Measurements from ENCODE around the gene TMX2. TPM values are rescaled to one million over a fixed set of nuclear protein-coding genes. Genes with fewer than 3 reads are reported as not detected.
"Not testable (repeated sequence)": the region's sequence is repeated elsewhere in the genome, so short reads cannot be mapped to it uniquely, and the experiment has no call there.

Gene TMX2
- total RNA-seq, result 100 to 1,000 TPM; 126 to 137 (median 137) TPM

GRCh38 chr11:57712256-57713150 is at the start of gene TMX2:
Gene TMX2 (plus strand): TSS chr11:57712593. CDS start chr11:57712619, 26 bp downstream.
- peaks cover 6% of the 10 kb centered on the region for H3K36me3 Mint-ChIP-seq (ENCODE audit: insufficient read depth)
- H3K4me3 Mint-ChIP-seq, result peak within 1 kb of the TSS; percentile 100
- DNase-seq, result peak; percentile 83
- no peaks in the 10 kb centered on the region for H3K9me3 Mint-ChIP-seq
- H3K27me3 Mint-ChIP-seq (ENCODE audit: low read depth), result no peaks in the 10 kb centered on the region
- peaks cover 37% of the 10 kb centered on the region for H3K4me1 Mint-ChIP-seq (ENCODE audit: low read depth)
- ATAC-seq, result peak; percentile 93 to 95

GRCh38 chr11:57662893-57663292 is 49.5 kb upstream of the TMX2 start:
- Mint-ChIP-seq H3K36me3 (ENCODE audit: insufficient read depth) (peaks cover 30% of the 10 kb centered on the region), H3K9me3 (no peaks in the 10 kb centered on the region), H3K4me3 (no peak overlapping the region), H3K4me1 (ENCODE audit: low read depth) (peaks cover 23% of the 10 kb centered on the region), H3K27me3 (ENCODE audit: low read depth) (no peaks in the 10 kb centered on the region)
- ATAC-seq, result no peak
- no peak for DNase-seq

- H3K27me3 Mint-ChIP-seq (ENCODE audit: low read depth), result no peaks in the 10 kb centered on the region
- no peak overlapping the region for H3K4me3 Mint-ChIP-seq
- ATAC-seq, result no peak
- H3K9me3 Mint-ChIP-seq, result no peaks in the 10 kb centered on the region
- no peak for DNase-seq
- H3K4me1 Mint-ChIP-seq (ENCODE audit: low read depth), result peaks cover 19% of the 10 kb centered on the region
- H3K36me3 Mint-ChIP-seq (ENCODE audit: insufficient read depth), result peaks cover 28% of the 10 kb centered on the region
Observed at GRCh38 chr11:57663975-57664374, 48.4 kb upstream of the TMX2 start.

- DNase-seq, result peak; percentile 89
- peak; percentile 69 to 70 for ATAC-seq
- peaks cover 40% of the 10 kb centered on the region for H3K4me1 Mint-ChIP-seq (ENCODE audit: low read depth)
- H3K27me3 Mint-ChIP-seq (ENCODE audit: low read depth), result no peaks in the 10 kb centered on the region
- peak overlapping the region; percentile 96 for H3K4me3 Mint-ChIP-seq
- peaks cover 10% of the 10 kb centered on the region for H3K36me3 Mint-ChIP-seq (ENCODE audit: insufficient read depth)
- no peaks in the 10 kb centered on the region for H3K9me3 Mint-ChIP-seq
Observed at GRCh38 chr11:57667117-57667735, 45.2 kb upstream of the TMX2 start.

GRCh38 chr11:57667736-57668433 is 44.5 kb upstream of the TMX2 start, which contains the start of gene ZDHHC5:
Gene ZDHHC5 (plus strand): TSS chr11:57668114. CDS start chr11:57673091, 4,977 bp downstream.
- Mint-ChIP-seq H3K4me1 (ENCODE audit: low read depth) (peaks cover 47% of the 10 kb centered on the region), H3K36me3 (ENCODE audit: insufficient read depth) (peaks cover 8% of the 10 kb centered on the region), H3K27me3 (ENCODE audit: low read depth) (no peaks in the 10 kb centered on the region), H3K9me3 (no peaks in the 10 kb centered on the region), H3K4me3 (peak within 1 kb of the TSS; percentile 96)
- DNase-seq, result peak; percentile 99
- ATAC-seq, result peak; percentile 91 to 92

- peak; percentile 28 for DNase-seq
Observed at GRCh38 chr11:57668434-57668782, 44.0 kb upstream of the TMX2 start.

GRCh38 chr11:57674251-57674650 is 38.1 kb upstream of the TMX2 start:
- Mint-ChIP-seq H3K27me3 (ENCODE audit: low read depth) (no peaks in the 10 kb centered on the region), H3K4me1 (ENCODE audit: low read depth) (peaks cover 81% of the 10 kb centered on the region), H3K36me3 (ENCODE audit: insufficient read depth) (peaks cover 46% of the 10 kb centered on the region), H3K4me3 (no peak overlapping the region), H3K9me3 (no peaks in the 10 kb centered on the region)
- DNase-seq (no peak), ATAC-seq (no peak)

More at GRCh38 chr11:57668434-57668782, 44.0 kb upstream of the TMX2 start:
- no peaks in the 10 kb centered on the region for H3K27me3 Mint-ChIP-seq (ENCODE audit: low read depth)
- H3K36me3 Mint-ChIP-seq (ENCODE audit: insufficient read depth), result peaks cover 13% of the 10 kb centered on the region
- H3K9me3 Mint-ChIP-seq, result no peaks in the 10 kb centered on the region
- peaks cover 52% of the 10 kb centered on the region for H3K4me1 Mint-ChIP-seq (ENCODE audit: low read depth)
- peak; percentile 7 to 13 for ATAC-seq
- H3K4me3 Mint-ChIP-seq, result peak overlapping the region; percentile 96

GRCh38 chr11:57675176-57675941 is 37.0 kb upstream of the TMX2 start:
- H3K36me3 Mint-ChIP-seq (ENCODE audit: insufficient read depth), result peaks cover 48% of the 10 kb centered on the region

GRCh38 chr11:57679396-57679795 is 33.0 kb upstream of the TMX2 start:
- Mint-ChIP-seq H3K27me3 (ENCODE audit: low read depth) (no peaks in the 10 kb centered on the region), H3K36me3 (ENCODE audit: insufficient read depth) (peaks cover 49% of the 10 kb centered on the region), H3K4me1 (ENCODE audit: low read depth) (peaks cover 66% of the 10 kb centered on the region), H3K4me3 (no peak overlapping the region), H3K9me3 (no peaks in the 10 kb centered on the region)
- DNase-seq, result no peak
- no peak for ATAC-seq

More at GRCh38 chr11:57675176-57675941, 37.0 kb upstream of the TMX2 start:
- Mint-ChIP-seq H3K4me3 (no peak overlapping the region), H3K27me3 (ENCODE audit: low read depth) (no peaks in the 10 kb centered on the region), H3K9me3 (no peaks in the 10 kb centered on the region), H3K4me1 (ENCODE audit: low read depth) (peaks cover 80% of the 10 kb centered on the region)
- DNase-seq (no peak), ATAC-seq (no peak)

- no peak overlapping the region for H3K4me3 Mint-ChIP-seq
- H3K36me3 Mint-ChIP-seq (ENCODE audit: insufficient read depth), result peaks cover 43% of the 10 kb centered on the region
- DNase-seq (no peak), ATAC-seq (peak; percentile 75 to 76)
- H3K27me3 Mint-ChIP-seq (ENCODE audit: low read depth), result no peaks in the 10 kb centered on the region
- H3K4me1 Mint-ChIP-seq (ENCODE audit: low read depth), result peaks cover 55% of the 10 kb centered on the region
- no peaks in the 10 kb centered on the region for H3K9me3 Mint-ChIP-seq
Observed at GRCh38 chr11:57680552-57680874, 31.9 kb upstream of the TMX2 start.

- no peak for DNase-seq
- H3K4me1 Mint-ChIP-seq (ENCODE audit: low read depth), result peaks cover 48% of the 10 kb centered on the region
- H3K4me3 Mint-ChIP-seq, result no peak overlapping the region
- H3K27me3 Mint-ChIP-seq (ENCODE audit: low read depth), result no peaks in the 10 kb centered on the region
- ATAC-seq, result no peak
- H3K36me3 Mint-ChIP-seq (ENCODE audit: insufficient read depth), result peaks cover 38% of the 10 kb centered on the region
- H3K9me3 Mint-ChIP-seq, result no peaks in the 10 kb centered on the region
Observed at GRCh38 chr11:57681168-57681567, 31.2 kb upstream of the TMX2 start.

- not testable (repeated sequence) for H3K4me1 Mint-ChIP-seq (ENCODE audit: low read depth); ATAC-seq; H3K9me3 Mint-ChIP-seq; H3K4me3 Mint-ChIP-seq; H3K27me3 Mint-ChIP-seq (ENCODE audit: low read depth); DNase-seq
- H3K36me3 Mint-ChIP-seq (ENCODE audit: insufficient read depth), result peaks cover 27% of the 10 kb centered on the region
Observed at GRCh38 chr11:57690474-57690873, 21.9 kb upstream of the TMX2 start.

- H3K4me3 Mint-ChIP-seq, result no peak overlapping the region
- no peaks in the 10 kb centered on the region for H3K9me3 Mint-ChIP-seq
- no peaks in the 10 kb centered on the region for H3K27me3 Mint-ChIP-seq (ENCODE audit: low read depth)
- DNase-seq (no peak), ATAC-seq (no peak)
- no peaks in the 10 kb centered on the region for H3K4me1 Mint-ChIP-seq (ENCODE audit: low read depth)
- peaks cover 40% of the 10 kb centered on the region for H3K36me3 Mint-ChIP-seq (ENCODE audit: insufficient read depth)
Observed at GRCh38 chr11:57698843-57699365, 13.5 kb upstream of the TMX2 start.
